Measurements from ENCODE around the gene HOXB1.

DNA sequence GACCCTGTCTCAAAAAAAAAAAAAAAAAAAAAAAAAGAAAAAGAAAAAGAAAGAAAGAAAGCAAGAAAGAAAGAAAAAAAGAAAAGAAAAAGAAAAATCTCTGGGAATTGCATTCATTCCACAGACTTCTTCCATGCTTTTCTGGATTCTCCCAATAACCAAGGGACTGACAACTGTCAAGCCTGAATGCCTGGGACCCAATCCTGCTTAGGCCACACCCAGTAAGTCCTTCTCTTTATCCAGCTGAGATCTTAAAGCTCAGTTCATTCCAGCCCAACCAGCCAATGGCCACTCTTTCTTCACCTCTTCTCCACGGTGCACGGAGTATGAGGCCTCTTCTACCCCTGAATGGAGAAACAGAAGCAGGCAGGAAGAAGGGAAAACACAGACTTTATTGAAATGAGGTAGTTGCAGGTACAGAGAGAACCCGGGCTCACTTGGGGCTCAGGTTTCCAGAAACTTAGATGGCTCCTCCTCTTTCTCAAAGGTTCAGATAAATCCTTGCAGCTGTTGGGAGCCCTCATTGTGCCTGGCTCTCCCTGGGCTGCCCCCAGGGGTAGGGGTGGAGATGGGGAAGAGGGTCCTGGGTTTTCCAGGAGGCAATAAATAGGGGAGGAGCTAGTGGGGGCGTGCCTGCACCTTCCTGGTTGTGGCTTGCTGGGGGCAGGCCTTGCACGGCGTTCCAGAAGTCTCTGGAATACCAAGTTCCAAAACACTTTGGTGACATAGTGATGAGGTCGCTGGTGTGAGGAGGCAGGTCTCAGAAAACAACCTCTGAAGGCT is 2.5 kb downstream of the HOXB1 start:
- TF ChIP-seq, protein P1, sequence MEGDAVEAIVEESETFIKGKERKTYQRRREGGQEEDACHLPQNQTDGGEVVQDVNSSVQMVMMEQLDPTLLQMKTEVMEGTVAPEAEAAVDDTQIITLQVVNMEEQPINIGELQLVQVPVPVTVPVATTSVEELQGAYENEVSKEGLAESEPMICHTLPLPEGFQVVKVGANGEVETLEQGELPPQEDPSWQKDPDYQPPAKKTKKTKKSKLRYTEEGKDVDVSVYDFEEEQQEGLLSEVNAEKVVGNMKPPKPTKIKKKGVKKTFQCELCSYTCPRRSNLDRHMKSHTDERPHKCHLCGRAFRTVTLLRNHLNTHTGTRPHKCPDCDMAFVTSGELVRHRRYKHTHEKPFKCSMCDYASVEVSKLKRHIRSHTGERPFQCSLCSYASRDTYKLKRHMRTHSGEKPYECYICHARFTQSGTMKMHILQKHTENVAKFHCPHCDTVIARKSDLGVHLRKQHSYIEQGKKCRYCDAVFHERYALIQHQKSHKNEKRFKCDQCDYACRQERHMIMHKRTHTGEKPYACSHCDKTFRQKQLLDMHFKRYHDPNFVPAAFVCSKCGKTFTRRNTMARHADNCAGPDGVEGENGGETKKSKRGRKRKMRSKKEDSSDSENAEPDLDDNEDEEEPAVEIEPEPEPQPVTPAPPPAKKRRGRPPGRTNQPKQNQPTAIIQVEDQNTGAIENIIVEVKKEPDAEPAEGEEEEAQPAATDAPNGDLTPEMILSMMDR (IDR thresholded peaks at IDR 0.05) = no peak
- TF ChIP-seq POLR2A (IDR thresholded peaks at IDR 0.05) = no peak
